Adrenal gland (tissue), 12 donors: Measurements from ENCODE around the gene GCNT2. TPM values are rescaled to one million over a fixed set of nuclear protein-coding genes. Genes with fewer than 3 reads are reported as not detected.

Experiments used
- DNase-seq, 7 donors: peaks; one replicate each; pipeline ENCODE4 v3.0.0-alpha.2; 2019 to 2020
- H3K27ac ChIP-seq, 5 donors: fragments of 200-600 bp; sonication (generic) in 4 of 5; 1 replicate in 3 of 5; 2 replicates in 2 of 5; pipeline versions ENCODE4 v1.5.1 to v1.8.0; 2016 to 2020; ENCODE audit warnings: mild to moderate bottlenecking in 1 of 5
- H3K27me3 ChIP-seq: fragments of 200-600 bp; 2 replicates; pipeline ENCODE4 v1.8.0; 2021
- H3K36me3 ChIP-seq, 2 donors: fragments of 200-600 bp; replicated peaks in 1 of 2; 1 replicate in 1 of 2; 2 replicates in 1 of 2; pipeline versions ENCODE4 v1.5.1 to v1.8.0; 2018 to 2022
- H3K4me1 ChIP-seq, 2 donors: fragments of 200-600 bp; replicated peaks in 1 of 2; 1 replicate in 1 of 2; 2 replicates in 1 of 2; pipeline versions ENCODE4 v1.5.1 to v1.8.0; 2018 to 2021
- H3K4me3 ChIP-seq, 4 donors: fragments of 200-600 bp; sonication (generic) in 3 of 4; one replicate each; pipeline ENCODE4 v1.5.1; 2016 to 2018
- H3K9me3 ChIP-seq, 3 donors: fragments of 200-600 bp; sonication (generic) in 1 of 3; replicated peaks in 1 of 3; 1 replicate in 2 of 3; 2 replicates in 1 of 3; pipeline versions ENCODE4 v1.5.1 to v1.8.0; 2016 to 2021
- CTCF ChIP-seq, 6 experiments: fragments of 450-650 bp in 4 of 6; fragments of 200-600 bp in 2 of 6; sonication (generic) in 1 of 6; IDR thresholded peaks; 1 replicate in 5 of 6; 2 replicates in 1 of 6; pipeline versions ENCODE4 v1.5.1 to v1.8.0; 2016 to 2021; ENCODE audit warnings: antibody characterized with exemption in 6 of 6, mild to moderate bottlenecking in 2 of 6, moderate library complexity in 1 of 6
- POLR2A ChIP-seq, 2 donors: fragments of 450-650 bp; IDR thresholded peaks; one replicate each; pipeline ENCODE4 v1.6.1; 2017; ENCODE audit warnings: antibody characterized with exemption in 2 of 2, mild to moderate bottlenecking in 2 of 2, moderate library complexity in 1 of 2
- WGBS, 4 donors: extraction: QIAGEN DNeasy Blood & Tissue Kit in 2 of 4; methylation state at CpG; one replicate each; pipeline versions ENCODE4 v1.1.5 to v1.1.7; 2013 to 2017; 5-methylcytosine and 5-hydroxymethylcytosine counted together
- intact Hi-C, 2 donors: fragments of 100-400 bp; cut with DNase I; formaldehyde crosslinking; loops; one replicate each; pipeline versions ENCODE4 v1.14.1 to v1.15.0; 2022 to 2023
- polyA plus RNA-seq, 3 donors: library from polyadenylated mRNA; stranded (reverse); fragments of 200-250 nt in 2 of 3; fragments of 350-450 nt in 1 of 3; fragmentation: Illumina TruSeq in 1 of 3; extraction: RNeasy Lipid Tissue Mini Kit (QIAGEN cat#74804) in 1 of 3; gene quantifications; one replicate each; pipeline ENCODE4 v1.2.3, GENCODE V29; 2013 to 2014
- total RNA-seq, 9 donors: library from RNA; depleted of rRNA in 4 of 9; stranded (reverse); fragments of >200 nt in 4 of 9; fragments of 120-200 nt in 1 of 9; fragmentation: NEBNext Ultra II Directional in 1 of 9; extraction: Animal tissue kit (Norgen Biotek cat#: 25700) in 1 of 9; gene quantifications; one replicate each; pipeline versions ENCODE4 v1.1.0 to v1.2.4, GENCODE V29; 2013 to 2023
- donor health status: healthy with polysubstance abuse.
- donor health status: Bipolar disorder and iron deficiency.
- donor health status: DM: yes; HTN: yes; CAD: no.
- donor health status: DM: no; HTN: no; CAD: no.
- donor health status: DM: no; HTN: no; CAD: no.
- donor health status: DM: yes; HTN: yes; CAD: no.

Gene GCNT2
- total and polyA plus RNA-seq, 12 donors, result 0.27 to 4.0 (median 1.7) TPM

- Histone ChIP-seq H3K4me1 (no peaks in the 10 kb centered on the region), H3K36me3 (no peaks in the 10 kb centered on the region), H3K9me3 (no peaks in the 10 kb centered on the region), H3K27me3 (no peaks in the 10 kb centered on the region), H3K27ac (no peak overlapping the region), H3K4me3 (no peak overlapping the region)
- no peak for DNase-seq
- TF ChIP-seq CTCF (IDR thresholded peaks at IDR 0.05), result no peak
- TF ChIP-seq POLR2A (IDR thresholded peaks at IDR 0.05), result no peak
- intact Hi-C loops, result no loop called here
- 82 to 94% (median 92%) methylated on average over 7 to 8 of the region's 8 CpGs for WGBS, 4 donors
Observed at GRCh38 chr6:10640412-10640811, 119.3 kb downstream of the GCNT2 start.

- H3K27me3 ChIP-seq, result no peaks in the 10 kb centered on the region
- H3K9me3 ChIP-seq, result no peaks in the 10 kb centered on the region
- H3K4me3 ChIP-seq, result no peak overlapping the region
- no peaks in the 10 kb centered on the region for H3K36me3 ChIP-seq
- H3K4me1 ChIP-seq, result no peaks in the 10 kb centered on the region
- no peak for DNase-seq
- intact Hi-C loops, result no loop called here
- TF ChIP-seq CTCF (IDR thresholded peaks at IDR 0.05) (no peak), POLR2A (IDR thresholded peaks at IDR 0.05) (no peak)
- no peak overlapping the region for H3K27ac ChIP-seq
- WGBS, 4 donors, result 53 to 65% (median 61%) methylated on average over 3 of the region's 3 CpGs
Observed at GRCh38 chr6:10641528-10641927, 120.4 kb downstream of the GCNT2 start.

GRCh38 chr6:10643201-10643651 is 122.1 kb downstream of the GCNT2 start:
- Histone ChIP-seq H3K9me3 (no peaks in the 10 kb centered on the region), H3K27ac (no peak overlapping the region), H3K4me3 (no peak overlapping the region), H3K4me1 (no peaks in the 10 kb centered on the region), H3K36me3 (no peaks in the 10 kb centered on the region), H3K27me3 (no peaks in the 10 kb centered on the region)
- WGBS, 4 donors, result 43 to 58% (median 55%) methylated on average over 3 of the region's 3 CpGs
- DNase-seq, result no peak
- intact Hi-C loops, result no loop called here
- TF ChIP-seq POLR2A (IDR thresholded peaks at IDR 0.05) (no peak), CTCF (IDR thresholded peaks at IDR 0.05) (no peak)

- TF ChIP-seq CTCF (IDR thresholded peaks at IDR 0.05), result no peak
- TF ChIP-seq POLR2A (IDR thresholded peaks at IDR 0.05), result no peak
- WGBS, 4 donors, result 73 to 97% (median 87%) methylated on average over 1 of the region's 1 CpG
Observed at GRCh38 chr6:10644225-10644624, 123.1 kb downstream of the GCNT2 start.

More at GRCh38 chr6:10644225-10644624, 123.1 kb downstream of the GCNT2 start:
- Histone ChIP-seq H3K27me3 (no peaks in the 10 kb centered on the region), H3K4me1 (no peaks in the 10 kb centered on the region), H3K27ac (no peak overlapping the region), H3K9me3 (no peaks in the 10 kb centered on the region), H3K4me3 (no peak overlapping the region), H3K36me3 (no peaks in the 10 kb centered on the region)
- intact Hi-C loops, result no loop called here
- DNase-seq, result no peak
